NCI-H526 treated with DMSO at 0.1 percent for 48 hours (cell line): ENCODE results near the gene ZFAND2B.
A peak's percentile ranks its signal among the peaks of the same experiment; 100 is the strongest.
"Not testable (repeated sequence)": the region's sequence is repeated elsewhere in the genome, so short reads cannot be mapped to it uniquely, and the experiment has no call there.

Experiments
- DNase-seq: peaks from one replicate; lab custom pipeline; 2025; lab: John Stamatoyannopoulos, UW

ZFAND2B gene

DNA sequence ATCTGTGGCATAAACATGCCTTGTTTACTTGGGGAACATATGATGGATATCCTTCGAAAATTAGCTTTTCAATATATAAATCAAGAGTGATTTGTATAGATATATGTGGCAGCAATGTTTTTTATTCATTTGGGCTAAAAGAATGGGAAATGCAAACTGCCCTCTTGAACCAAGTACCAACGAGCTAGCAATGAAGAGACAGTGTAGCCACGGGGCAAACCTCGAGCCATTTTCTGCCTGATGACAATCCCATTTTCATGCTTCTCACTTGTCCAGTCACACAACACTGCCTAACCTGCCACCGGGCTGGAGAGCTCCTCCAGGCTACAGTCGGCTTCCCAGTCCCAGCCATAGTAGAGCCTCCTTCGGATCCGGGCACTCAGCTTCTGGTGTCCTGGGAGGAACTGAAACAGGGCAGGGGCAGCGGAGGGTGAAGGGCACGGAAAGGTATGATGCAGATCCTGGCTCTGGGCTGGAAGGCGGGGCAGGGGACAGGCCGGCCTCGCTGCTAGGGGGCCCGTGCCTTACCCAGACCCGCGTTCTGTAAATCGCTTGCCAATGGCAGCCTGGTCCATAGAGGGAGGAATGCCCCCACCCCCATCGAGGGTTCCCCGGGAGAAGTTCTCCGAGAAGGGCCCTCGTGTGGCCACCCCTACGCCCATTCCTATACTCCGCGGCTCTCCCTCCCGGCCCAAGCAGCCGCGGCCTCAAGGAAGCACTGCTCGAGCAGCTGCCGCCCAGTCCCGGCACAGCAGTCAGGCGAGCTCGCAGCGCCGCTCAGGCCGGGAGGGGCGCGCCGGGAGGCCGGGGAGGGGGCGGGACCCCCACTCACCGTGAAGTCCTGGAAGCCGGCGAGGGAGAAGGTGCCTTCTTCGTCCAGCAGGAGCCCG lies 30.4 kb upstream of the ZFAND2B start:
- peak; percentile 52 for DNase-seq

DNA sequence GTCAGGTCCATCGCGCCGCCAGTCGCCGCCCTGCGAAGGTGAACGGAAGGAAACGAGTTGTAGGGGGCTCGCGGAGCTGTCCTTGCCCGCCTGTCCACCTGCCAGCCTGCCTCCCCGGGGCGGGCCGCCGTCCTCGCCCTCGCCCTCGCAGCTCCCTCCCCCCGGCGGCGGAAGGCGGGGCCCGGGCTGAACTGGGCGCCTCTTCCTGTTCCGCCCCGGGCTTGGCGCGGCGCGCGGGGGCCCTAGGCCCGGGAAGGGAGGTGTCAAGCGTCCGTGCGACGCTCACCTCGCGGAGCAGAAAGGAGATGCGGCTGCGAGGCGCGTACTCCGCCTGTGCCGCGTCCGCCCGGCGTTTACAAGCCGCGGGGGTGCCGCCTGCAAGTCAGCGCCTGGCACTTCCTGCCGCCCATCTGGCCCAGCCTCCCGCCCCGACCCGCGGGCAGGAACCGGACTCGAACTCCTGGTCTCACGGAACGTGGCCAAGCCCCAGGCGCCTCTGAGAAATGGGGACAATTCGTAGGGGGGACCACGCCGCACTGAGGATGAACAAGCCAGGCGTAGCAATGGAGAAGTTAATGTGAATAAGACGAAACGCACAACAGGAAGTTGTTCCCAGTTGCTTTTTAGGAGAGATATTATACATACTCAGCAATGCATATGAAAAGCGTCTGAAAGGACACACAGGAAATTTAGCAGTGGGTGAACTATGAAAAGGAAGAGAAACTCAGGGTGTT lies 29.6 kb upstream of the ZFAND2B start, which contains the start of gene CNPPD1:
Gene CNPPD1 (minus strand): TSS at position 108 of the 734 bp plus-strand sequence. CDS start 97 bp downstream, at position 11.
- DNase-seq = peak; percentile 76

DNA sequence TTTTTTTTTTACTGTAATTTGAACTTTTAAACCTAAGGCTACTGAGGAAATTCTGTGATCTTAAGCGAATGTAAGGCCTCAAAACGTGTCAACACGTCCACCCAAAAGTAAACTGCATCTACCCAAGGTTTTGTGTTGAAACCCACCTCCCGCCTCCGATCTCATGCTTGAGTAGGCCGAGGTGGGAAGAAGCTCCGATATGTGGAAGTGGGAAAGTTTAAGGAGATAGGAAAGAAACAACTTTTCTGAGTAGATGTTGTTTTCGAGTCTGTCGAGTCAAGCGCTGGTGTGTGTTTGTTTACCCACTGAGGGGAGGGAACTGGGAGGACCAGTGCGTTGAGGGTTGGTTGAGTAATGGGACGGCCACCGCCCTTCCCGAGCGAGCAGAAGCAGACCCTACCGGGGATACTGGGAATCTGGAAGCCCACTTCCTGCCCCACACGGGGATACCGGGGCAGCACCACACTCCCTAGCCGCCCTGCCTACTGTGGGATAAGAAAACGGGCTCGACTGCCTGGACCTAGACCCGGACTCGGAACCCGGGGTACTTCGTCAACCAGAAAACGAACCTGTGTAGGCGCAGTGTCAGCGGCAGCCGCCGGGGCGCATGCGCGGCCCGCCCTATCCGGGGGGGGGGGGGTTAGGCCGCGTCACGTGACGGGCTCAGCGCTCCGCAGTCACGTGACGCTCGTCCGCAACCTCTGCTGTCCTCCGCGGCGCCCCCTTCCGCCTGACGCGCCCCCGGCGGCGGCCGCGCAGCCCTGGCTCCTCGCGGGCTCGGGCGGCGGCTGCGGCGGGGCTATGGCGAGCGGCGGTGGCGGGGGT lies 28.8 kb upstream of the ZFAND2B start, which contains the start of gene RETREG2:
Gene RETREG2 (plus strand): TSS at position 724 of the 825 bp plus-strand sequence. CDS start 78 bp downstream, at position 802.
- DNase-seq = peak; percentile 86

DNA sequence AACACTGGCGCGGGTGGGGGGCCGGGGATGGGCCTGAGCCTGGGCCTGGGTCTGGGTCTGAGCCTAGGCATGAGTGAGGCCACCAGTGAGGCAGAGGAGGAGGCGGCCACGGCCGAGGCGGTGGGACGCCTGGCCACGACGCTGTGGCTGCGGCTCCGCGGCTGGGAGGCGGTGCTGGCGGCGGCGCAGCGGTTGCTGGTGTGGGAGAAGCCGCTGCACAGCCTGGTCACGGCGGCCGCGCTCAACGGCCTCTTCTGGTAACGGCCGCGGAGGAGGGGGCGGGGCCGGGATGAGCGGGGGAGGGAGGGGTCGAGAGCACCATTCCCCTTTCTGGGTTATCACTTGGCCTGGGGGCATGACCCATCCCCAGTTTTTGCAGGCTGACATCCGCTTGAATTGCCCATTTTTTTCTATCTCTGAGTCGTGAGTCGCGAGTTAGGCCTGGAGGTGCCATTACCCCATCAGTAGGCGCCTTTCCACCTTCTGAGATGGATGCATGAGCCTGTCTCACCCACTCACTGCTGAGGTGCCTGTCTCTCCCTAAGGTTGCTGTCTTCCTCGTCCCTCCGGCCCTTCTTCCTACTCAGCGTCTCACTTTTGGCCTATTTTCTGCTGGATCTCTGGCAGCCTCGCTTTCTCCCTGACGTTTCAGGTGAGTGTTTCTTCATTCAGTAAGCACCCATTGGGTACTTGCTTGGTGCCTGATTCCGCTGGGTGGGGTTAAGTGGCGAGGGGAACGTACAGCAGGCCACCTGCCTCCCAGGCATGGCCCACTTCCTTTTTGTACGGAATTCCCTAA lies 28.0 kb upstream of the ZFAND2B start:
- DNase-seq = peak; percentile 10

DNA sequence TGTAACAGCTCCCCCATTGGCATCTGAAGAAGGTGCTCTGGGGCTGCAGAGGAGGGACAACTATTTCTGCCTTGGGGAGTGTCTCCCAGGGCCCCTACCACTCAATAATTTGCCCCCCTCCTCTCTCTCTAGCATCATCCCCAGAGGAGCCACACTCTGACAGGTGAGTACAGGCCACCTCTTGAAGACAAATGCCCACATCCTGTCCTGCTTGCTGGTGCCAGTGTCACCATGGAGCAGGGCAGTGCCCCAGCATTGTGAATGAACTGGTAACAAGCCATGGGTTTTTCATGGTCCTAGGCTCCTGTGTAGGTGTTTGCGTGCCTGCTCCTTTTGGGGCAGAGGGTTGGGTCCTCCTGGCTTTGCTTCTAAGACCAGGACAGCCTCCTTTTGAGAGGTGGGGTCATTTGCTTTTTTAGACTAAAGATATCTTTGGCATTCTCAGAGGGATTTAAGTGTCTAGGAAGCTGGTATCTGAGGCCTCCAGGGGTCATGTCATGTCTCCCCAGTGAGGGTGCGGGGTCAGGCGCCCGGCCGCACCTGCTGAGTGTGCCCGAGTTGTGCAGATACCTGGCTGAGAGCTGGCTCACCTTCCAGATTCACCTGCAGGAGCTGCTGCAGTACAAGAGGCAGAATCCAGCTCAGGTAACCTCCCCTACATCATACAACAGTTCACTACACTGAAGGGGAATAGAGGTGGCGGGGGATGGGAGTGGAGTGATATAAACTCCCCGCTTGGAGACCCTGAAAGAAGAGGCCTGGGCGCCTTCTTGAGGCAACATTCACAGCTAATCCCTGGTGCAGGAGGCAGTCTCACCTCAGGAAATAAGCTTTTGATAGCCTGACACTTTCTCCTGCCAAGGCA lies 26.7 kb upstream of the ZFAND2B start:
- no peak for DNase-seq

DNA sequence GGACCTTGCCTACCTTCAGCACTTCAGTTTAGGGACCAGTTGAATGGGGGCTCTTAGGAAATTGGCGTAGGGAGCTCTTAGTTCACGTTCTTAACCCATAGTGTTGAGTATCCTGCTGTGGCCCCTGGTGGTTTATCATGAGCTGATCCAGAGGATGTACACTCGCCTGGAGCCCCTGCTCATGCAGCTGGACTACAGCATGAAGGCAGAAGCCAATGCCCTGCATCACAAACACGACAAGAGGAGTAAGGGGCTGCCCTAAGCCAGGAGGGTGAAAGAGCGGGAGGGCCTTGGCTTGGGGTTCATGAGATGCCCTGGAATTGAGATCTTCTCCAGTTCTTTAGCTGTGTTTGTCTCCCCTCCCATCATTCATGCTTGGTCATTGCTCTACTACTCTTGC lies 25.6 kb upstream of the ZFAND2B start:
- no peak for DNase-seq

DNA sequence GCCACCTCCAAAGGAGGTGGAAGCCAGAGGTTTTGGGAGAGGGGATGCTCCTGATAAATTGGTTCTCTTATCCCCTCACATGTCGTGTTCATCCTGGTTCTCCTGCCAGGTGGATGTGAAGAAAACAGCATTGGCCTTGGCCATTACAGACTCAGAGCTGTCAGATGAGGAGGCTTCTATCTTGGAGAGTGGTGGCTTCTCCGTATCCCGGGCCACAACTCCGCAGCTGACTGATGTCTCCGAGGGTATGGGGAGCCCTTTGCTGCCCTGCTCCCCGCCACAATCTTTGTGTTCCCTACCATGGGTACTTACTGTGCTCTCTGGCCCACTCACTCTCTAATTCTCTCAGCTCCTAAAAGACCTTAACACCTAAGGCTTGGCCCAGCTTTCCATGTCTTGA lies 25.1 kb upstream of the ZFAND2B start:
- DNase-seq = no peak

DNA sequence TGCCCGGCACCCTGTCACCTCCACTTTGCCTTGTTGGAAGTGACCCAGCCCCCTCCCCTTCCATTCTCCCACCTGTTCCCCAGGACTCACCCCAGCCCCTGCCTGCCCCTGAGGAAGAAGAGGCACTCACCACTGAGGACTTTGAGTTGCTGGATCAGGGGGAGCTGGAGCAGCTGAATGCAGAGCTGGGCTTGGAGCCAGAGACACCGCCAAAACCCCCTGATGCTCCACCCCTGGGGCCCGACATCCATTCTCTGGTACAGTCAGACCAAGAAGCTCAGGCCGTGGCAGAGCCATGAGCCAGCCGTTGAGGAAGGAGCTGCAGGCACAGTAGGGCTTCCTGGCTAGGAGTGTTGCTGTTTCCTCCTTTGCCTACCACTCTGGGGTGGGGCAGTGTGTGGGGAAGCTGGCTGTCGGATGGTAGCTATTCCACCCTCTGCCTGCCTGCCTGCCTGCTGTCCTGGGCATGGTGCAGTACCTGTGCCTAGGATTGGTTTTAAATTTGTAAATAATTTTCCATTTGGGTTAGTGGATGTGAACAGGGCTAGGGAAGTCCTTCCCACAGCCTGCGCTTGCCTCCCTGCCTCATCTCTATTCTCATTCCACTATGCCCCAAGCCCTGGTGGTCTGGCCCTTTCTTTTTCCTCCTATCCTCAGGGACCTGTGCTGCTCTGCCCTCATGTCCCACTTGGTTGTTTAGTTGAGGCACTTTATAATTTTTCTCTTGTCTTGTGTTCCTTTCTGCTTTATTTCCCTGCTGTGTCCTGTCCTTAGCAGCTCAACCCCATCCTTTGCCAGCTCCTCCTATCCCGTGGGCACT lies 24.0 kb upstream of the ZFAND2B start:
- no peak for DNase-seq

DNA sequence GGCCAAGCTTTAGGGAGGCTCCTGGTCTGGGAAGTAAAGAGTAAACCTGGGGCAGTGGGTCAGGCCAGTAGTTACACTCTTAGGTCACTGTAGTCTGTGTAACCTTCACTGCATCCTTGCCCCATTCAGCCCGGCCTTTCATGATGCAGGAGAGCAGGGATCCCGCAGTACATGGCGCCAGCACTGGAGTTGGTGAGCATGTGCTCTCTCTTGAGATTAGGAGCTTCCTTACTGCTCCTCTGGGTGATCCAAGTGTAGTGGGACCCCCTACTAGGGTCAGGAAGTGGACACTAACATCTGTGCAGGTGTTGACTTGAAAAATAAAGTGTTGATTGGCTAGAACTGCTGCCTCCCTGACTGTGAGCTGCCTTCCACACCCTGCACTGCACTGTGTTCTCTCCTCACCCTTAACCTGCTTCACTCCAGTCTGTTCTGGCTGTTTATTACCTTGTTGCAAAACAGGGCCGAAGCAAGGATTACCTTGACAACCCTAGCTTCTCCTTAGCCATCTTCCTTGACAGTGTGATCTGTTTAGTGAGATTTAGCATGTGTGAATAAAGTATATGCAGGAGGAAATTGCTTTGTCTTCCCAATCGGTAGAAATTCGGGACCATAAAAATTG lies 23.3 kb upstream of the ZFAND2B start:
- DNase-seq = no peak

DNA sequence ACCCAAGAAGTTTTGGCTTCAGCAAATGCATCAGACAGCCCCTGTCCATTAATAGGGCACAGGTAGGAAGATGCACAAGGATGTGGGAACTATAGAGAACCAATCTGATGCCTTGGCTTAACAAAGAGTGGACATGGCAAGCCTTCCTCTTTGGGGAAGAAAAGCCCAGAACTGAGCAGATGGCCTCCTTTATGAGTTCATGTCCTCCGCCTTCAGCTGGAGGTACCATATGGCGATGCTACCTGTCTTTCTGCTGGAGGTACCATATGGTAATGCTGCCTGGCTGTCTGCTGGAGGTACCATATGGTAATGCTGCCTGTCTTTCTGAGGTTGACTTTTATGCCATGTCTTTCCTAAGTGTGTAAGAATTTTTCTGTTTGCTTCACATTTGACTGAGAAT lies 22.5 kb upstream of the ZFAND2B start:
- DNase-seq = no peak

DNA sequence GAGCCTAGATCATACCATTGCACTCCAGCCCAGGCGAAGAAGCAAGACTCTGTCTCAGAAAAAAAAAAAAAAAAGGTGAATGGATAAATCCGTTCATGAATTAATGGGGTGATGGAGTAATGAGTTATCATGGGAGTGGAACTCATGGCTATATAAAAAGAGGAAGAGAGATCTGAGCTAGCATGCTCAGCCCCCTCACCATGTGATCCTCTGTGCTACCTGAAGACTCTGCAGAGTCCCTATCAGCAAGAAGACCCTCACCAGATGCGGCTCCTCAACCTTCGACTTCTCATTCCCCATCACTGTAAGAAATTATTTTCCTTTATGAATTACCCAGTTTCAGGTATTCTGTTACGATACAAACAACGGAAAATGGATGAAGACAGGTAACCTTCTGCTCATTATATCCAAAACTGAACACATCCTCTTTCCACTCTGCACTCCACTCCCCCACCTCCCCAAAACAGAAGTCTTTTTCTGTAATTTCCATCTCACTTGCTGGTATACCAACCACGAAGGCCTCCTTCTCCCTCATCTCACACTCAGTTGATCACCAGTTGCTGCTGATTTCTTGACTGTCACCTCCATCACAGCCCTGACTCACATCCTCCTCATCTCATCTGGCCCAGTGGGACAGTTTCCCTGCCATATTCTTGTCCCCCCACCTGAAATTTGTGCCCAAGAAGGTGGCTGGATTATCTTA lies 19.7 kb upstream of the ZFAND2B start:
- no peak for DNase-seq

DNA sequence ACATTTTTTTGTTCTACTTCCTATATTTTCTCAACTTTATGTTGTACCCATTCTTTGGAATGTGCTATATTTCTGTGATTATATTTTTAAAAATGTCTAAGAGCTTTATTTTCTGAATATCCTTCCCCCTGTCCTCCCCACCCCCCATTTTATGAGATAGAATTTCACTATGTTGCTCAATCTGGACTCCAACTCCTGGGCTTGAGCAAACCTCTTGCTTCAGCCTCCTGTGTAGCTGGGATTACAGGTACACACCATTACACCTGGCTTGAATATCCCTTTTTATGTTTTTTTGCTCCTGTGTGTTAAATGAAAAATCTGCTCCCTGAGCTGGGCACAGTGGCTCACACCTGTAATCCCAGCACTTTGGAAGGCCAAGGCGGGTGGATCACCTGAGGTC lies 9.2 kb upstream of the ZFAND2B start:
- DNase-seq = no peak

DNA sequence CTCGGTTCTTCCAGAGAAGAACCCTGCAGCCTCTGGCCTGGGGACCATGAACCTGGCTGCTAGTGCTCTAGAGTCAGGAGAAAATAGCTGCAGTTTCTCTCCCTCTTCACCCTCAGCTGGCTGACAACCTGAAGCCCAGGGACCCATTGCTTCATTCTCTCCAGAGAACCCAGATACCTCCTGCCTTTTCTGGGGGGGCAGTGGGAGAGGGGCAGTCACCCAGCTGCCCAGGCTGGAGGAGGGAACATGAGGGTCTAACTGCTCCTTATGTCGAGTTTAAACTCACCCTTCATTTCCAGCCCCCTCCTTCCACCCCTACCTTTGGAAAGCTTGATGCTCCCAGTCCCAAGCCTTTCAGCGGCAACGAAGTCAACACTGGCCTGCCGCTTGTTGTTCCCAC lies 7.6 kb upstream of the ZFAND2B start:
- no peak for DNase-seq

DNA sequence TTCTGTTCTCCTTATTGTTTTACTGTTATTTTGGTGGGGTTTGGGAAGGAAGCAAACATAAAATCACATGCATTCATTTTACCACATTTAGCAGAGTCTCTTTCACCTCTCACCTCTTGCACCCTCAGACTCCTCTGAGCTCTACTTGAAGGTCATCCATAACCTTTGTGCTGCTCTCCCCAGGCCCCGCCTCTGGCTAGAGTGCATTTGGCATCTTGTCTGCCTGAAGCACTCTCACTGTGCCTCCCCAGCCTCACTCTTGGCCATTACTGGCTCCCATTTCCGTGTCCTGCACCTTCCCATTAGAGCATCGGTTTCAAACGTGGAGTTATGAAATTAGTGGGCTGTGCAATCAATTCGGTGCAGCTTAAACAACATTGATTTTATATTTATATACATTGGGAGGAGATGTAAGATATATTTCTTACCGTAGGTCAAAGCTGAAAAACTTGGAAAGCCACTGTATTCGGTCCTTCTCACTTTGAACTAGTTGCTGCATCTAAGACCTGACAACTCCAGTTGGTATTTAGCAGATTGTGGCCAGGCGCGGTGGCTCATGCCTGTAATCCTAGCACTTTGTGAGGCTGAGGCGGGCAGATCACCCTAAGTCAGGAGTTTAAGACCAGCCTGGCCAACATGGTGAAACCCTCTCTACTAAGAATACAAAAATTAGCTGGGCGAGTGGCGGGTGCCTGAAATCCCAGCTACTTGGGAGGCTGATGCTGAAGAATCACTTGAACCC lies 6.9 kb upstream of the ZFAND2B start:
- DNase-seq = peak; percentile 19

DNA sequence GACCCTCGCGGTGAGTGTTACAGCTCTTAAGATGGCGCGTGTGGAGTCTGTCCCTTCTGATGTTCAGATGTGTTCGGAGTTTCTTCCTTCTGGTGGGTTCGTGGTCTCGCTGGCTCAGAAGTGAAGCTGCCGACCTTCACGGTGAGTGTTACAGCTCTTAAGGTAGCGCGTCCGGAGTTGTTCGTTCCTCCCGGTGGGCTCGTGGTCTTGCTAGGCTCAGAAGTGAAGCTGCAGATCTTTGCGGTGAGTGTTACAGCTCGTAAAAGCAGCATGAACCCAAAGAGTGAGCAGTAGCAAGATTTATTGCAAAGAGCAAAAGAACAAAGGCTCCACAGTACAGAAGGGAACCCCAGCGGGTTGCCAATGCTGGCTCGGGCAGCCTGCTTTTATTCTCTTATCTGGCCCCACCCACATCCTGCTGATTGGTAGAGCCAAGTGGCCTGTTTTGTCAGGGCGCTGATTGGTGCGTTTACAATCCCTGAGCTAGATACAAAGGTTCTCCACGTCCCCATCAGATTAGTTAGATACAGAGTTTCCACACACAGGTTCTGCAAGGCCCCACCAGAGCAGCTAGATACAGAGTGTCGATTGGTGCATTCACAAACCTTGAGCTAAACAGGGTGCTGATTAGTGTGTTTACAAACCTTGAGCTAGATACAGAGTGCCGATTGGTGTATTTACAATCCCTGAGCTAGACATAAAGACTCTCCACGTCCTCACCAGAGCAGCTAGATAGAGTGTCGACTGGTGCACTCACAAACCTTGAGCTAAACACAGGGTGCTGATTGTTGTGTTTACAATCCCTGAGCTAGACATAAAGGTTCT lies 5.9 kb upstream of the ZFAND2B start:
- peak; percentile 29 for DNase-seq

DNA sequence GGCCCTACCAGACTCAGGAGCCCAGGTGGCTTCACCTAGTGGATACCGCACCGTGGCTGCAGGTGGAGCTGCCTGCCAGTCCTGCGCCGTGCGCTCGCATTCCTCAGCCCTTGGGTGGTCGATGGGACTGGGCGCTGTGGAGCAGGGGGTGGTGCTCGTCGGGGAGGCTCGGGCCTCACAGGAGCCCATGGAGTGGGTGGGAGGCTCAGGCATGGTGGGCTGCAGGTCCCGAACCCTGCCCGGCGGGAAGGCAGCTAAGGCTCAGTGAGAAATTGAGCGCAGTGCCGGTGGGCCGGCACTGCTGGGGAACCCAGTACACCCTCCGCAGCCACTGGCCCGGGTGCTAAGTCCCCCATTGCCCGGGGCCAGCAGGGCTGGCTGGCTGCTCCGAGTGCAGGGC lies 5.3 kb upstream of the ZFAND2B start:
- not testable (repeated sequence) for DNase-seq
